Right lobe of liver (tissue), 6 donors: Measurements from ENCODE around the gene P4HA2. TPM values are rescaled to one million over a fixed set of nuclear protein-coding genes. Genes with fewer than 3 reads are reported as not detected.

Experiments
- ATAC-seq, 4 donors: fragments of 200-7000 bp; cut with Tn5 transposase; one replicate each; pipeline ENCODE4 v1.9.1; 2020; ENCODE audit warnings: mild to moderate bottlenecking in 4 of 4, moderate library complexity in 4 of 4
- DNase-seq, 3 donors: peaks; one replicate each; pipeline ENCODE4 v3.0.0-alpha.2; 2020
- H3K27ac ChIP-seq, 3 donors: fragments of 200-600 bp; one replicate each; pipeline ENCODE4 v1.8.0; 2022
- H3K27me3 ChIP-seq, 2 donors: fragments of 200-600 bp; one replicate each; pipeline ENCODE4 v1.8.0; 2022
- H3K36me3 ChIP-seq, 4 donors: fragments of 200-600 bp; sonication (generic) in 1 of 4; one replicate each; pipeline versions ENCODE4 v1.5.1 to v1.8.0; 2017 to 2022; ENCODE audit warnings: control low read depth in 1 of 4
- H3K4me1 ChIP-seq, 4 donors: fragments of 200-600 bp; sonication (generic) in 1 of 4; one replicate each; pipeline versions ENCODE4 v1.5.1 to v1.8.0; 2017 to 2022; ENCODE audit warnings: control low read depth in 1 of 4
- H3K4me3 ChIP-seq, 3 donors: fragments of 200-600 bp; one replicate each; pipeline ENCODE4 v1.8.0; 2022
- H3K9me3 ChIP-seq, 4 donors: fragments of 200-600 bp; sonication (generic) in 1 of 4; one replicate each; pipeline versions ENCODE4 v1.5.1 to v1.8.0; 2017 to 2022; ENCODE audit warnings: control low read depth in 1 of 4
- POLR2A ChIP-seq: fragments of 450-650 bp; IDR thresholded peaks from one replicate; pipeline ENCODE4 v1.6.1; 2017; ENCODE audit warnings: antibody characterized with exemption, mild to moderate bottlenecking
- WGBS: methylation state at CpG from one replicate; pipeline ENCODE4 v1.1.6; 2018; ENCODE audit warnings: low coverage, low lambda C conversion rate; ENCODE audit not compliant: insufficient coverage; ENCODE audit errors: missing lambda C conversion rate; 5-methylcytosine and 5-hydroxymethylcytosine counted together
- intact Hi-C, 2 donors: fragments of 100-400 bp; cut with DNase I; formaldehyde crosslinking; loops; one replicate each; pipeline versions ENCODE4 v1.11.2 to v1.14.1; 2022
- total RNA-seq, 6 experiments: library from RNA; depleted of rRNA in 2 of 6; stranded (reverse); fragments of >200 nt in 2 of 6; fragmentation: NEBNext Ultra II Directional in 3 of 6; extraction: Animal tissue kit (Norgen Biotek cat#: 25700) in 3 of 6; gene quantifications; one replicate each; pipeline versions ENCODE4 v1.1.0 to v1.2.4, GENCODE V29; 2016 to 2023
- TF ChIP-seq, protein P1 (sequence below), 4 donors: fragments of 200-600 bp in 3 of 4; fragments of 450-650 bp in 1 of 4; IDR thresholded peaks; one replicate each; pipeline versions ENCODE4 v1.5.1 to v1.8.0; 2016 to 2022; ENCODE audit warnings: antibody characterized with exemption in 4 of 4, mild to moderate bottlenecking in 2 of 4
- donor health status: DM: no; HTN: yes; CAD: no.
- donor health status: DM: no; HTN: no; CAD: no.
- donor health status: DM: no; HTN: no; CAD: no.
- donor health status: DM: no; HTN: yes; CAD: no.
- donor health status: DM: no; HTN: yes; CAD: no.

Gene P4HA2
- total RNA-seq, 6 experiments from 2014 or later, result 11.5 to 23.2 (median 16.5) TPM

DNA sequence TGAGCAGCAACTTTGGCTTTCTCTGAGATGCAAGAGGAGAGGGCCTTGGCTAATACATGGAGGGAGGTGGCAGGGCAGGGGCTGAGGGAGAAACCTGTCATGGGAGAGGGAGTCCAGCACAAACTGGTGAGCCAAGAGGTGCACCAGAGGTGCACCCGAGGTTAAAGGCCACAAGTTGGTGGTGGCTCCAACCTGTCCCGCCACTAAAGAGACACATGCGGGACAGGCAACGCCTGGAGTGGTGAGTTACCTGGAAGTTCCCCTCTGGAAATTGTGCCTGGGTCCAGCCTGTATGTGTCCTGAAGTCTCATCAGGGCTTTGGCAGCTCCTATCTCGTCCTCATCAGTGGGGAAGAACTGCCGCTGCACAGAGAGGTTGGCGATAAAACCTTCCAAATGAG lies 14.0 kb downstream of the P4HA2 start:
- H3K27me3 ChIP-seq, result no peaks in the 10 kb centered on the region
- peaks cover 0 to 18% (median 0%) of the 10 kb centered on the region in 4 donors for H3K36me3 ChIP-seq
- intact Hi-C loops, result no loop called here
- no peaks in the 10 kb centered on the region for H3K9me3 ChIP-seq
- 100% methylated on average over 1 of the region's 7 CpGs for WGBS
- TF ChIP-seq POLR2A, result no peak
- TF ChIP-seq, protein P1, sequence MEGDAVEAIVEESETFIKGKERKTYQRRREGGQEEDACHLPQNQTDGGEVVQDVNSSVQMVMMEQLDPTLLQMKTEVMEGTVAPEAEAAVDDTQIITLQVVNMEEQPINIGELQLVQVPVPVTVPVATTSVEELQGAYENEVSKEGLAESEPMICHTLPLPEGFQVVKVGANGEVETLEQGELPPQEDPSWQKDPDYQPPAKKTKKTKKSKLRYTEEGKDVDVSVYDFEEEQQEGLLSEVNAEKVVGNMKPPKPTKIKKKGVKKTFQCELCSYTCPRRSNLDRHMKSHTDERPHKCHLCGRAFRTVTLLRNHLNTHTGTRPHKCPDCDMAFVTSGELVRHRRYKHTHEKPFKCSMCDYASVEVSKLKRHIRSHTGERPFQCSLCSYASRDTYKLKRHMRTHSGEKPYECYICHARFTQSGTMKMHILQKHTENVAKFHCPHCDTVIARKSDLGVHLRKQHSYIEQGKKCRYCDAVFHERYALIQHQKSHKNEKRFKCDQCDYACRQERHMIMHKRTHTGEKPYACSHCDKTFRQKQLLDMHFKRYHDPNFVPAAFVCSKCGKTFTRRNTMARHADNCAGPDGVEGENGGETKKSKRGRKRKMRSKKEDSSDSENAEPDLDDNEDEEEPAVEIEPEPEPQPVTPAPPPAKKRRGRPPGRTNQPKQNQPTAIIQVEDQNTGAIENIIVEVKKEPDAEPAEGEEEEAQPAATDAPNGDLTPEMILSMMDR (IDR thresholded peaks at IDR 0.05), result no peak
- H3K27ac ChIP-seq, result no peak overlapping the region
- no peaks in the 10 kb centered on the region for H3K4me1 ChIP-seq
- DNase-seq, result no peak
- H3K4me3 ChIP-seq, result no peak overlapping the region
- no peak for ATAC-seq

DNA sequence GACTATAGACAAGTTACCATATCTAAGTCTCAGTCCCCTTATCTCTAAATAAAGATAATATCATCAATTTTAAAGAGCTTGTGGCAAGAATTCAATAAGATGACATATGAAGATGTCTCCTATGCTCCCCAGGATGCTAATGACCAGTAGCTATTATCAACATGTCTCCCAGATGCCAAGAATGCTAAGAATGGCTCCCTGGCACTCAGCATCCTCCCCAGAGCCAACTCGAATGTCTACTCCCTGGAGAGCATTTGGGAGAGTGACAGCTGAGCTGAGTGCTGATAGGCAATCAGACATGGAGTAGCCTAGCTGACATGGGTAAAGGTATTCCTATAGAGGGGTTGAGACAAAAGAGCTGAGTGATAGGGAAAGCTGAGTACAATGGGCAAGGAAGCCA lies 15.9 kb downstream of the P4HA2 start:
- DNase-seq (no peak), ATAC-seq (no peak)
- no peak for TF ChIP-seq POLR2A
- TF ChIP-seq, protein P1 (IDR thresholded peaks at IDR 0.05), result no peak
- Histone ChIP-seq H3K36me3 (peaks cover 0 to 18% (median 0%) of the 10 kb centered on the region in 4 donors), H3K4me3 (no peak overlapping the region), H3K27me3 (no peaks in the 10 kb centered on the region), H3K27ac (no peak overlapping the region), H3K4me1 (no peaks in the 10 kb centered on the region), H3K9me3 (no peaks in the 10 kb centered on the region)
- WGBS, result 46% methylated on average over 1 of the region's 1 CpG
- intact Hi-C loops, result no loop called here

- no peak for TF ChIP-seq POLR2A
- TF ChIP-seq, protein P1 (IDR thresholded peaks at IDR 0.05), result no peak
- no peak for DNase-seq
- intact Hi-C loops, result no loop called here
Measured at GRCh38 chr5:132210944-132211343, 16.7 kb downstream of the P4HA2 start.

GRCh38 chr5:132209901-132210545 lies 17.6 kb downstream of the P4HA2 start:
- no peaks in the 10 kb centered on the region for H3K4me1 ChIP-seq
- no peak for ATAC-seq
- no peaks in the 10 kb centered on the region for H3K27me3 ChIP-seq
- peaks cover 0 to 15% (median 0%) of the 10 kb centered on the region in 4 donors for H3K36me3 ChIP-seq
- WGBS, result 97% methylated on average over 6 of the region's 11 CpGs
- intact Hi-C loops, result no loop called here
- TF ChIP-seq POLR2A, result no peak
- TF ChIP-seq, protein P1 (IDR thresholded peaks at IDR 0.05), result no peak
- H3K4me3 ChIP-seq, result no peak overlapping the region
- H3K27ac ChIP-seq, result no peak overlapping the region
- no peaks in the 10 kb centered on the region for H3K9me3 ChIP-seq
- peak in 1 of 3 donors; percentile 21 for DNase-seq

More at GRCh38 chr5:132210944-132211343, 16.7 kb downstream of the P4HA2 start:
- WGBS, result 75% methylated on average over 1 of the region's 1 CpG
- Histone ChIP-seq H3K4me1 (no peaks in the 10 kb centered on the region), H3K4me3 (no peak overlapping the region), H3K9me3 (no peaks in the 10 kb centered on the region), H3K36me3 (peaks cover 0 to 15% (median 0%) of the 10 kb centered on the region in 4 donors), H3K27me3 (no peaks in the 10 kb centered on the region), H3K27ac (no peak overlapping the region)
- no peak for ATAC-seq
